Measurements from ENCODE around the gene TTC7B.

The TTC7B gene

DNA sequence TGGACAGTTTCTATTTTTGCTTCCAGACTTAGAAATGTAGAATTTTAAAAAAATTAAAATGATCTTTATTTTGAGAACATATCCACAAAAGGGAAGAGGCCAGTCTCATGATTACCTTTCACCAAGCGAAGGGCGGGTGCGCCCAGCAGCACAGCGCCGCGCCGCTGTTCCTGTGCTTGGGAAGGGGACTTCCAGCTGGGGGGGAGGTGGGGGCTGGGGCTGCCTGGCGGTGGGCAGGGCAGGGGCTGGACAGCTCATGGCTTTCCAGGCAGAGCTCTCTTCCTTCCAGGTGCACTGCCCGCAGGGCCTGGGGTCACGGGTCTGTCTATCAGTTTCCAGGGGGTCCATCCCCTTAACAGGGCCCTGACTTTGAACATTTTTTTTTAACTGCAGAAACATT, 199.9 kb downstream of the TTC7B start:
- peaks cover 28% of the 10 kb centered on the region for H3K4me1 Mint-ChIP-seq
- no peak overlapping the region for H3K27ac Mint-ChIP-seq
- H3K27me3 Mint-ChIP-seq (ENCODE audit: low read depth, poor library complexity): peaks cover 10% of the 10 kb centered on the region
- H3K9me3 Mint-ChIP-seq: no peaks in the 10 kb centered on the region
- peaks cover 13% of the 10 kb centered on the region for H3K36me3 Mint-ChIP-seq (ENCODE audit: low read depth)
- TF ChIP-seq, protein P1, sequence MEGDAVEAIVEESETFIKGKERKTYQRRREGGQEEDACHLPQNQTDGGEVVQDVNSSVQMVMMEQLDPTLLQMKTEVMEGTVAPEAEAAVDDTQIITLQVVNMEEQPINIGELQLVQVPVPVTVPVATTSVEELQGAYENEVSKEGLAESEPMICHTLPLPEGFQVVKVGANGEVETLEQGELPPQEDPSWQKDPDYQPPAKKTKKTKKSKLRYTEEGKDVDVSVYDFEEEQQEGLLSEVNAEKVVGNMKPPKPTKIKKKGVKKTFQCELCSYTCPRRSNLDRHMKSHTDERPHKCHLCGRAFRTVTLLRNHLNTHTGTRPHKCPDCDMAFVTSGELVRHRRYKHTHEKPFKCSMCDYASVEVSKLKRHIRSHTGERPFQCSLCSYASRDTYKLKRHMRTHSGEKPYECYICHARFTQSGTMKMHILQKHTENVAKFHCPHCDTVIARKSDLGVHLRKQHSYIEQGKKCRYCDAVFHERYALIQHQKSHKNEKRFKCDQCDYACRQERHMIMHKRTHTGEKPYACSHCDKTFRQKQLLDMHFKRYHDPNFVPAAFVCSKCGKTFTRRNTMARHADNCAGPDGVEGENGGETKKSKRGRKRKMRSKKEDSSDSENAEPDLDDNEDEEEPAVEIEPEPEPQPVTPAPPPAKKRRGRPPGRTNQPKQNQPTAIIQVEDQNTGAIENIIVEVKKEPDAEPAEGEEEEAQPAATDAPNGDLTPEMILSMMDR (IDR thresholded peaks at IDR 0.05): no peak
- no peak overlapping the region for H3K4me3 Mint-ChIP-seq
- DNase-seq: no peak

DNA sequence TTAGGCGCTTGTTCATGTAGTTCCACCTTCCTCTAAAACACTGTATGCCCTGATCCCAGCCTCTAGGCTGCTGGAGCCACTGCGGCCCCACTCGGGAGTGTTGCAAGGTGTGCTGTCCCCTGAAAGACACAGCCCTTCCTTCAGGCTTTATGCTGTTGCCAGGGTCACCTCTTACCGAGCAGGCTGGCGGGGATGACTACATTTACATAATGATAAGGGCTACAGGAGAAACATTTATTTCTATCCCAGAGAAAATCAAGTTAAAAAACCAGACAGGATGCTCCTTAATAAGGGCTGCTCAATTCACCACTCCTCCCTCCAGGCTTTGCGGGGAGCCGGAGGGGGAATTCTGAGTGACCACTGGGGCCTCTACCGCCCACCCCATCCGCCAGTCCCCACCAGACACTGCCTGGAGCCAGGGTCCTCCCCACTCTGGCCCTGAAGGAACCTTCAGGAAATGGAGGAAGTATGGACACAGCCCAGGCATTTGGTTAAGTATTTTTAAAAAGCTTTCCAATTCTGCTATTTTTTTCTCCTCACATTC, 200.6 kb downstream of the TTC7B start:
- peaks cover 8% of the 10 kb centered on the region for H3K36me3 Mint-ChIP-seq (ENCODE audit: low read depth)
- H3K4me3 Mint-ChIP-seq: peak overlapping the region; percentile 67
- H3K4me1 Mint-ChIP-seq: peaks cover 28% of the 10 kb centered on the region
- peak overlapping the region; percentile 76 for H3K27ac Mint-ChIP-seq
- TF ChIP-seq, protein P1 (IDR thresholded peaks at IDR 0.05): no peak
- peak; percentile 22 for DNase-seq
- peaks cover 13% of the 10 kb centered on the region for H3K27me3 Mint-ChIP-seq (ENCODE audit: low read depth, poor library complexity)
- H3K9me3 Mint-ChIP-seq: no peaks in the 10 kb centered on the region

DNA sequence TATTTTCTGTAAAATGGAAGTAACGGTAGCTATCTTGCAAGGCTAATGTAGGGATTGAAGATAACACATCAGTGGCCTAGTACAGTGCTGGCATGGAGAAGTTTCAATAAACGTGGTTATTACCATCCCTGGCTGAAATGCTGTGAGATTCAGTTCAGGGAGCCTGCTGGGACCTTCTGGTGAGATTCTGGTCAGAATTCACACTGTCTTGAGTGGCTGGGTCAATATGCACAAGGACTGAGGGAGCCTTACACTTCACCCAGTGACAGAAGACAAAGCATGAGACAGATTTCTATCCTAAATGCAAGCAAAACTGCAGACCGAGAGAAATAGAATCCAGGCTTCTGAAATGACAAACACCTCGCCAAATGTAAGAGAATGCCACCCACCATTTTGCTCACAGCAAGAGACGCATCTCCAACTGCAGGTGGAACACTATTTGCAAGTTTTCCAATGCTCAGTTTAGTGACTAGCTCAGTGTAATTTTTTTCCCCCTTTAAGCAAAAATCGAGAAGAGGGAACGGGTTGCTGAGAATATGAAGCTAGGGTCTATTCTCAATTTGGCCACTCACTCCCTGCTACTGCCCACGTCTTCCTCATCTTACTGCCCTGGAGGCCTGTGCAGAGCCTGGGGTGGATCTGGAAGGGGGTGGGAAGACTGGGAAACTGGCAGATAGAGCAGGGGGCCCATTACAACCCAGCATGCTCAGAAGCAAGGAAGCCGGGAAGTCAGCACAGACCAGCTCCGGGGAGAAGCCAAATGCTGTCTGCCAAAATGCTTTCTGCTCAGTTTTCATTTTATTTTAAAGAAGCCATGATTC, 201.3 kb downstream of the TTC7B start:
- Mint-ChIP-seq H3K4me1 (peaks cover 28% of the 10 kb centered on the region), H3K9me3 (no peaks in the 10 kb centered on the region), H3K27ac (no peak overlapping the region), H3K4me3 (no peak overlapping the region), H3K27me3 (ENCODE audit: low read depth, poor library complexity) (peaks cover 12% of the 10 kb centered on the region), H3K36me3 (ENCODE audit: low read depth) (peaks cover 8% of the 10 kb centered on the region)
- DNase-seq: no peak
- TF ChIP-seq, protein P1 (IDR thresholded peaks at IDR 0.05): no peak

DNA sequence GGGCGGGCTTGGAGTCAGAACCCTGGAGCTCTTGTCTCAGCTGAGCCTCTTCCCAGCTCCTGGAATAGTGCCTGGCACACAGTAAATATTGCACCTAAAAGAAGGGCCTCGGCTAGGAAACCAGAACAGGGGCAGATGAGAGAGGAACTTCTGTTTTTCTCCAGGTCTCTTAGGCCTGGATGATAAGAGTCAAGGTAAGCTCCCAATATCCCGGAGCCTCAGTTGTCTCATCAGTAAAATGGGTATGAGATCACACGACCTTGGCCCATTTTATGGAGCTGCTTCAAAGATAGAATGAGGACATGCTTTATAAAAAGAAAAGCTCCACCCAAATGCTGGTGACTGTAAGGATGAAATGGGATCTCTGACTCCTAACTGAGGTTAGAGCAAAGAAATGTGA, 202.2 kb downstream of the TTC7B start:
- peaks cover 5% of the 10 kb centered on the region for H3K27me3 Mint-ChIP-seq (ENCODE audit: low read depth, poor library complexity)
- DNase-seq: no peak
- H3K9me3 Mint-ChIP-seq: no peaks in the 10 kb centered on the region
- H3K36me3 Mint-ChIP-seq (ENCODE audit: low read depth): peaks cover 3% of the 10 kb centered on the region
- no peak overlapping the region for H3K4me3 Mint-ChIP-seq
- TF ChIP-seq, protein P1 (IDR thresholded peaks at IDR 0.05): no peak
- H3K4me1 Mint-ChIP-seq: peaks cover 28% of the 10 kb centered on the region
- no peak overlapping the region for H3K27ac Mint-ChIP-seq

DNA sequence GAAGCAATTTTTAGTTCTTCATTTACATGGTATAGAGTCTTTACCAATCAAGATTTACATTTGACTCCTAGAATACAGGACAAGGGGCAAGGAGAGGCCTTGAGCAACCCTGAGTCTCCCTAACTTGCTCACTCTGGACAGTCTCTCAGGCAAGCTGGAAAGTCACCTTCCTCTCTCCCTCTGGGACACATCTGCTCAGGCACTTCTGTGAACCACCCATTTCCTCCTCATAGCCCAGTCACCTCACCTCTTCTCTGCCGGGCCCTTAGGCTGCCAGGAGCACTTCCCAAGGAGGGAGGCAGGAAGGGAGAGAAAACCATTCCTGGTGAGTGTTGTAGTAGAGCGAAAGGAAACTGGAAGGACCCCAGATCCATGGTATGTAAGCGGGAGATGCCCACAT, 202.8 kb downstream of the TTC7B start:
- TF ChIP-seq, protein P1 (IDR thresholded peaks at IDR 0.05): no peak
- Mint-ChIP-seq H3K4me3 (no peak overlapping the region), H3K27ac (peak overlapping the region; percentile 46), H3K27me3 (ENCODE audit: low read depth, poor library complexity) (peaks cover 5% of the 10 kb centered on the region), H3K36me3 (ENCODE audit: low read depth) (peaks cover under 1% of the 10 kb centered on the region), H3K9me3 (no peaks in the 10 kb centered on the region), H3K4me1 (peaks cover 28% of the 10 kb centered on the region)
- DNase-seq: no peak

DNA sequence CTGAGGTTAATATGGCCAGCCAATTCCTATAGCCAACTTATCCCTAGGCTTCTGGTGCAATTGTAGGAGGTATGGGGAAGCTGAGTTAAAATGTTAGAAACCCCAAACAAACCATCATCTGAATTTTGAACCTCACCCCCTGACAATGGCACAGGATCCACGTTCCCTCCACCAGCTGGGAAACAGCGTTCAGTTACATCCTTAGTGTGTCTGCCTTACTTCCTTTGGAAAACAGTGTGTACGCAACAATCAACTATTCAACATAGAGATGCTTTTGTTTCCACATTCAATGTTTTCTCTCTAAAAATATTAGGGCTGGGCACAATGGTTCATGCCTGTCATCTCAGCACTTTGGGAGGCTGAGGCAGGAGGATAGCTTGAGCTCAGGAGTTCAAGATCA, 203.4 kb downstream of the TTC7B start:
- Mint-ChIP-seq H3K4me3 (no peak overlapping the region), H3K36me3 (ENCODE audit: low read depth) (no peaks in the 10 kb centered on the region), H3K27ac (no peak overlapping the region), H3K4me1 (peaks cover 28% of the 10 kb centered on the region), H3K9me3 (no peaks in the 10 kb centered on the region), H3K27me3 (ENCODE audit: low read depth, poor library complexity) (peaks cover 5% of the 10 kb centered on the region)
- DNase-seq: no peak
- TF ChIP-seq, protein P1 (IDR thresholded peaks at IDR 0.05): no peak
